ENCODE results near the gene PIP4K2A. TPM values are rescaled to one million over a fixed set of nuclear protein-coding genes. Genes with fewer than 3 reads are reported as not detected.

Gene PIP4K2A
- total and polyA plus RNA-seq, 2 donors: 23.8 to 60.4 TPM

- no peak overlapping the region for H3K4me3 ChIP-seq (ENCODE audit: low read length in 2 of 2)
- peaks cover 47 to 70% of the 10 kb centered on the region in 2 donors for H3K4me1 ChIP-seq (ENCODE audit: control insufficient read depth in 2 of 2, insufficient read depth in 2 of 2, low read length in 2 of 2)
- H3K27ac ChIP-seq (ENCODE audit: low read depth in 1 of 2, low read length in 1 of 2): no peak overlapping the region
- WGBS: 58% methylated on average over 5 of the region's 5 CpGs
- no peak for DNase-seq (ENCODE audit: low read depth in 6 of 9, low spot score in 9 of 9)
- peaks cover 0 to 5% of the 10 kb centered on the region in 2 donors for H3K27me3 ChIP-seq (ENCODE audit: control insufficient read depth in 2 of 2, insufficient read depth in 1 of 2, low read length in 1 of 2)
- no peaks in the 10 kb centered on the region for H3K9me3 ChIP-seq (ENCODE audit: control insufficient read depth in 2 of 2, insufficient read depth in 1 of 2, low read length in 1 of 2)
- H3K36me3 ChIP-seq (ENCODE audit: control insufficient read depth in 2 of 2, insufficient read depth in 2 of 2, low read length in 1 of 2): peaks cover 0 to 2% of the 10 kb centered on the region in 2 donors
Observed at GRCh38 chr10:22657566-22658225, 56.7 kb downstream of the PIP4K2A start.

- H3K4me3 ChIP-seq (ENCODE audit: low read length in 2 of 2): no peak overlapping the region
- no peak overlapping the region for H3K27ac ChIP-seq (ENCODE audit: low read depth in 1 of 2, low read length in 1 of 2)
- peaks cover 47 to 73% of the 10 kb centered on the region in 2 donors for H3K4me1 ChIP-seq (ENCODE audit: control insufficient read depth in 2 of 2, insufficient read depth in 2 of 2, low read length in 2 of 2)
- H3K36me3 ChIP-seq (ENCODE audit: control insufficient read depth in 2 of 2, insufficient read depth in 2 of 2, low read length in 1 of 2): peaks cover 0 to 2% of the 10 kb centered on the region in 2 donors
- peaks cover 0 to 5% of the 10 kb centered on the region in 2 donors for H3K27me3 ChIP-seq (ENCODE audit: control insufficient read depth in 2 of 2, insufficient read depth in 1 of 2, low read length in 1 of 2)
- WGBS: 74% methylated on average over 4 of the region's 4 CpGs
- H3K9me3 ChIP-seq (ENCODE audit: control insufficient read depth in 2 of 2, insufficient read depth in 1 of 2, low read length in 1 of 2): no peaks in the 10 kb centered on the region
- no peak for DNase-seq (ENCODE audit: low read depth in 6 of 9, low spot score in 9 of 9)
Observed at GRCh38 chr10:22657024-22657423, 57.4 kb downstream of the PIP4K2A start.

GRCh38 chr10:22656036-22656435 lies 58.3 kb downstream of the PIP4K2A start:
- Histone ChIP-seq H3K27ac (ENCODE audit: low read depth in 1 of 2, low read length in 1 of 2) (peak overlapping the region; percentile 65 to 78), H3K36me3 (ENCODE audit: control insufficient read depth in 2 of 2, insufficient read depth in 2 of 2, low read length in 1 of 2) (peaks cover 0 to 2% of the 10 kb centered on the region in 2 donors), H3K27me3 (ENCODE audit: control insufficient read depth in 2 of 2, insufficient read depth in 1 of 2, low read length in 1 of 2) (peaks cover 0 to 5% of the 10 kb centered on the region in 2 donors), H3K4me1 (ENCODE audit: control insufficient read depth in 2 of 2, insufficient read depth in 2 of 2, low read length in 2 of 2) (peaks cover 45 to 79% of the 10 kb centered on the region in 2 donors), H3K4me3 (ENCODE audit: low read length in 2 of 2) (no peak overlapping the region), H3K9me3 (ENCODE audit: control insufficient read depth in 2 of 2, insufficient read depth in 1 of 2, low read length in 1 of 2) (no peaks in the 10 kb centered on the region)
- no peak for DNase-seq (ENCODE audit: low read depth in 6 of 9, low spot score in 9 of 9)
- 96% methylated on average over 8 of the region's 8 CpGs for WGBS

- Histone ChIP-seq H3K9me3 (ENCODE audit: control insufficient read depth in 2 of 2, insufficient read depth in 1 of 2, low read length in 1 of 2) (no peaks in the 10 kb centered on the region), H3K36me3 (ENCODE audit: control insufficient read depth in 2 of 2, insufficient read depth in 2 of 2, low read length in 1 of 2) (peaks cover 0 to 2% of the 10 kb centered on the region in 2 donors), H3K4me1 (ENCODE audit: control insufficient read depth in 2 of 2, insufficient read depth in 2 of 2, low read length in 2 of 2) (peaks cover 48 to 83% of the 10 kb centered on the region in 2 donors), H3K4me3 (ENCODE audit: low read length in 2 of 2) (peak overlapping the region in 1 of 2 donors; percentile 21), H3K27me3 (ENCODE audit: control insufficient read depth in 2 of 2, insufficient read depth in 1 of 2, low read length in 1 of 2) (peaks cover 0 to 5% of the 10 kb centered on the region in 2 donors), H3K27ac (ENCODE audit: low read depth in 1 of 2, low read length in 1 of 2) (peak overlapping the region; percentile 74 to 78)
- DNase-seq (ENCODE audit: low read depth in 6 of 9, low spot score in 9 of 9): peak; percentile 50 to 94 (median 79)
- 42% methylated on average over 10 of the region's 10 CpGs for WGBS
Observed at GRCh38 chr10:22655312-22655981, 58.9 kb downstream of the PIP4K2A start.

GRCh38 chr10:22652988-22653481 lies 61.3 kb downstream of the PIP4K2A start:
- Histone ChIP-seq H3K4me3 (ENCODE audit: low read length in 2 of 2) (no peak overlapping the region), H3K27me3 (ENCODE audit: control insufficient read depth in 2 of 2, insufficient read depth in 1 of 2, low read length in 1 of 2) (no peaks in the 10 kb centered on the region), H3K27ac (ENCODE audit: low read depth in 1 of 2, low read length in 1 of 2) (peak overlapping the region; percentile 12 to 69), H3K36me3 (ENCODE audit: control insufficient read depth in 2 of 2, insufficient read depth in 2 of 2, low read length in 1 of 2) (peaks cover 0 to 2% of the 10 kb centered on the region in 2 donors), H3K9me3 (ENCODE audit: control insufficient read depth in 2 of 2, insufficient read depth in 1 of 2, low read length in 1 of 2) (no peaks in the 10 kb centered on the region), H3K4me1 (ENCODE audit: control insufficient read depth in 2 of 2, insufficient read depth in 2 of 2, low read length in 2 of 2) (peaks cover 50 to 84% of the 10 kb centered on the region in 2 donors)
- 49% methylated on average over 6 of the region's 6 CpGs for WGBS
- peak in 2 of 9 donors; percentile 47 to 66 for DNase-seq (ENCODE audit: low read depth in 6 of 9, low spot score in 9 of 9)

GRCh38 chr10:22651276-22651980 lies 63.0 kb downstream of the PIP4K2A start:
- no peaks in the 10 kb centered on the region for H3K9me3 ChIP-seq (ENCODE audit: control insufficient read depth in 2 of 2, insufficient read depth in 1 of 2, low read length in 1 of 2)
- whole genome bisulfite sequencing: 77% methylated on average over 12 of the region's 12 CpGs
- no peaks in the 10 kb centered on the region for H3K27me3 ChIP-seq (ENCODE audit: control insufficient read depth in 2 of 2, insufficient read depth in 1 of 2, low read length in 1 of 2)
- no peak overlapping the region for H3K27ac ChIP-seq (ENCODE audit: low read depth in 1 of 2, low read length in 1 of 2)
- no peak for DNase-seq (ENCODE audit: low read depth in 6 of 9, low spot score in 9 of 9)
- H3K4me1 ChIP-seq (ENCODE audit: control insufficient read depth in 2 of 2, insufficient read depth in 2 of 2, low read length in 2 of 2): peaks cover 51 to 88% of the 10 kb centered on the region in 2 donors
- H3K36me3 ChIP-seq (ENCODE audit: control insufficient read depth in 2 of 2, insufficient read depth in 2 of 2, low read length in 1 of 2): peaks cover 0 to 2% of the 10 kb centered on the region in 2 donors
- H3K4me3 ChIP-seq (ENCODE audit: low read length in 2 of 2): no peak overlapping the region

- no peak for DNase-seq (ENCODE audit: low read depth in 6 of 9, low spot score in 9 of 9)
- Histone ChIP-seq H3K4me3 (ENCODE audit: low read length in 2 of 2) (no peak overlapping the region), H3K27me3 (ENCODE audit: control insufficient read depth in 2 of 2, insufficient read depth in 1 of 2, low read length in 1 of 2) (no peaks in the 10 kb centered on the region), H3K36me3 (ENCODE audit: control insufficient read depth in 2 of 2, insufficient read depth in 2 of 2, low read length in 1 of 2) (peaks cover 0 to 2% of the 10 kb centered on the region in 2 donors), H3K4me1 (ENCODE audit: control insufficient read depth in 2 of 2, insufficient read depth in 2 of 2, low read length in 2 of 2) (peaks cover 38 to 87% of the 10 kb centered on the region in 2 donors), H3K9me3 (ENCODE audit: control insufficient read depth in 2 of 2, insufficient read depth in 1 of 2, low read length in 1 of 2) (no peaks in the 10 kb centered on the region), H3K27ac (ENCODE audit: low read depth in 1 of 2, low read length in 1 of 2) (no peak overlapping the region)
- 94% methylated on average over 4 of the region's 4 CpGs for WGBS
Observed at GRCh38 chr10:22649994-22650393, 64.4 kb downstream of the PIP4K2A start.

GRCh38 chr10:22649390-22649841 lies 65.0 kb downstream of the PIP4K2A start:
- peaks cover 32 to 82% of the 10 kb centered on the region in 2 donors for H3K4me1 ChIP-seq (ENCODE audit: control insufficient read depth in 2 of 2, insufficient read depth in 2 of 2, low read length in 2 of 2)
- no peak overlapping the region for H3K27ac ChIP-seq (ENCODE audit: low read depth in 1 of 2, low read length in 1 of 2)
- peak in 1 of 9 donors; percentile 51 for DNase-seq (ENCODE audit: low read depth in 6 of 9, low spot score in 9 of 9)
- H3K4me3 ChIP-seq (ENCODE audit: low read length in 2 of 2): no peak overlapping the region
- H3K9me3 ChIP-seq (ENCODE audit: control insufficient read depth in 2 of 2, insufficient read depth in 1 of 2, low read length in 1 of 2): no peaks in the 10 kb centered on the region
- no peaks in the 10 kb centered on the region for H3K27me3 ChIP-seq (ENCODE audit: control insufficient read depth in 2 of 2, insufficient read depth in 1 of 2, low read length in 1 of 2)
- WGBS: 19% methylated on average over 9 of the region's 9 CpGs
- peaks cover 0 to 2% of the 10 kb centered on the region in 2 donors for H3K36me3 ChIP-seq (ENCODE audit: control insufficient read depth in 2 of 2, insufficient read depth in 2 of 2, low read length in 1 of 2)
